Fibroblast of villous mesenchyme (primary cell): ENCODE results near the gene FKBP1A. TPM values are rescaled to one million over a fixed set of nuclear protein-coding genes. Genes with fewer than 3 reads are reported as not detected.

Source experiments
- DNase-seq: peaks from one replicate; pipeline ENCODE4 v3.0.0-alpha.2; 2010; ENCODE audit warnings: low read depth
- H3K4me3 ChIP-seq: 2 replicates; pipeline ENCODE4 v1.5.1; 2011; ENCODE audit warnings: low read depth, mild to moderate bottlenecking, low read length
- total RNA-seq: library from RNA; depleted of rRNA; stranded (reverse); fragments of >200 nt; gene quantifications from 2 replicates; pipeline ENCODE4 v1.2.3, GENCODE V29; 2012
- TF ChIP-seq, protein P1 (sequence below): IDR thresholded peaks from 2 replicates; pipeline ENCODE4 v1.5.1; 2012; ENCODE audit warnings: low read depth, mild to moderate bottlenecking, low read length; ENCODE audit not compliant: insufficient read depth

FKBP1A gene
- total RNA-seq, 1 donor = 172 TPM

DNA sequence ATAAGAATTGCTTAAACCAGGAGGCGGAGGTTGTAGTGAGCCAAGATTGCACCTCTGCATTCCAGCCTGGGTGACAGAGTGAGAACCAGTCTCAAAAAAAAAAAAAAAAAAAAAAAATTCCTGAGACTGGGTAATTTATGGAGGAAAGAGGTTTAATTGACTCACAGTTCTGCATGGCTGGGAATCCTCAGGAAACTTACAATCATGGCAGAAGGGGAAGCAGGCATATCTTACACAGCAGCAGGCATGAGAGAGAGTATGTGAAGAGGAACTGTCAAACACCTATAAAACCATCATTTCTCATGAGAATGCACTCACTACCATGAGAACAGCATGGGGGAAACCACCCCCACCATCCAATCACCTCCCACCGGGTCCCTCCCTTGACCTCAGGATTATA is 1.8 kb upstream of the FKBP1A start:
- TF ChIP-seq, protein P1, sequence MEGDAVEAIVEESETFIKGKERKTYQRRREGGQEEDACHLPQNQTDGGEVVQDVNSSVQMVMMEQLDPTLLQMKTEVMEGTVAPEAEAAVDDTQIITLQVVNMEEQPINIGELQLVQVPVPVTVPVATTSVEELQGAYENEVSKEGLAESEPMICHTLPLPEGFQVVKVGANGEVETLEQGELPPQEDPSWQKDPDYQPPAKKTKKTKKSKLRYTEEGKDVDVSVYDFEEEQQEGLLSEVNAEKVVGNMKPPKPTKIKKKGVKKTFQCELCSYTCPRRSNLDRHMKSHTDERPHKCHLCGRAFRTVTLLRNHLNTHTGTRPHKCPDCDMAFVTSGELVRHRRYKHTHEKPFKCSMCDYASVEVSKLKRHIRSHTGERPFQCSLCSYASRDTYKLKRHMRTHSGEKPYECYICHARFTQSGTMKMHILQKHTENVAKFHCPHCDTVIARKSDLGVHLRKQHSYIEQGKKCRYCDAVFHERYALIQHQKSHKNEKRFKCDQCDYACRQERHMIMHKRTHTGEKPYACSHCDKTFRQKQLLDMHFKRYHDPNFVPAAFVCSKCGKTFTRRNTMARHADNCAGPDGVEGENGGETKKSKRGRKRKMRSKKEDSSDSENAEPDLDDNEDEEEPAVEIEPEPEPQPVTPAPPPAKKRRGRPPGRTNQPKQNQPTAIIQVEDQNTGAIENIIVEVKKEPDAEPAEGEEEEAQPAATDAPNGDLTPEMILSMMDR = no peak
- DNase-seq = no peak

DNA sequence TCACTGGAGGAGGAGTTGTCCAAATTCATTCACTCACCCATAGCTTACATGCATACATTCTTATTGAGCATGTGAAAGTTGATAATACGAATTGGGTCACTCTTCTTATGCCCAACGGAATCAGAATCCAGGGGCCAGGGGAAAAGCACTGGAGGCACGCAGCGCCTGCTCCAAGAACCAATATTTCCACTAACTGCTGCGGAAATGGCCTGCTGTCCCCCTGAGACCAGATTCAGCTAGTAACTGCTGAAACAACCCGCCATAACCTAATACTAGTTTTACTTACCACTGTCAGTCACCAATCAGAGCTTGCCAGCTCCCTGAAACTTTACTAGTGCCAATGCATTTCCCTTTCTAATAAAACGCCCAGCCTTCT is 641 bp upstream of the FKBP1A start:
- H3K4me3 ChIP-seq = peak overlapping the region; percentile 87
- TF ChIP-seq, protein P1 = no peak
- no peak for DNase-seq

More for the DNA sequence above, 1.8 kb upstream of the FKBP1A start:
- H3K4me3 ChIP-seq = no peak overlapping the region

DNA sequence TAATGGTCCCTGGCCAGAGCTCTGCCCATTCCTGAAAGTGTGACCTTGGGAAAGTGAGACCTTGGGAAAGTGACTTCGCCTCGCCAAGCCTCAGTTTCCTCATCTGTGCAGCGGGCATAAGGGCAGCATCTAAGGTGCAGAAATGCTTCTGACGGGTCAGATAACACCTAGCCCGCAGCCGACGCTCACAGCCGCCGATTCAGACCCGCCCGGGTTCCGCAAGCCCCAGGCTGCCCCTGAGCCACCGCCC is 486 bp downstream of the FKBP1A start:
- DNase-seq = no peak
- TF ChIP-seq, protein P1 = no peak

DNA sequence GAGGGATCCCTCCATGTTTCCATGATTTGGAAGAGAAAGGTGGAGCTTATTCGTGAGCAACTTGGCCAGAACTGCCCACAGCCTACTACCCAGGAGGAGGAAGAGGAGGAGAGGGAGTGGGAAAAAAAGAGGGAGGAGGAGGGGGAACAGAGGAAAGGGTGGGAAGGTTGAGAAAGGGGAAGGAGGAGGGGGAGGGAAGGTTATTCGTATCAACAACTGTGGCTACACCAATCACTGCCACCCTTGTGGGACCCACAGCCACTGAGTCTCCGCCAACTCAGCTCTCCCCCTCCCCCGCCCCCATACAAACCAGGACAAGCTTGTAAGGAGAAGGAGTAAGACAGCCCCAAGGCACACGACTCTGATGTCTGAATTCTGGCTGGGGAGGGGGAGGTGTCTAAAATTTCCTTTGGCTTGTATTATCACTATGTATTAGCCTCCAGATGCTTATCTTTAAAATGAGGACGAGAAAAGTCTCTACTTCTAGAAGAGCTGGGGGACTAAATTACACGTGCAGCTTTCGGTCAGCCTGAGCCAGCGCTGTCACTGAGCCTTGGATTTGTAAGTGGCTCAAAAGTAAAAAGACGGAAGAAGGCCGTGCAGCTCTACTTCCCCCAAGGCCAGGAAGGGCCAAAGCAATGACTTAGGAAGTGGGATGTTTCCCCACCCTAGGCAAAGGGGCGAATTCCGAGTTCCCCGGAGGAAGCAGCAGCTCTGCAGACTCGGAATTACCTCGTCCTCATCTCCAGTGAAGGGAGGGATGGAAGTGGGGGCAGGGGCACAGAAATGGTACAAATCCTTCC is 1.0 kb downstream of the FKBP1A start:
- peak; percentile 83 for DNase-seq
- TF ChIP-seq, protein P1 = no peak
- H3K4me3 ChIP-seq = peak overlapping the region; percentile 87

More for the DNA sequence above, 486 bp downstream of the FKBP1A start:
- H3K4me3 ChIP-seq = peak overlapping the region; percentile 87

DNA sequence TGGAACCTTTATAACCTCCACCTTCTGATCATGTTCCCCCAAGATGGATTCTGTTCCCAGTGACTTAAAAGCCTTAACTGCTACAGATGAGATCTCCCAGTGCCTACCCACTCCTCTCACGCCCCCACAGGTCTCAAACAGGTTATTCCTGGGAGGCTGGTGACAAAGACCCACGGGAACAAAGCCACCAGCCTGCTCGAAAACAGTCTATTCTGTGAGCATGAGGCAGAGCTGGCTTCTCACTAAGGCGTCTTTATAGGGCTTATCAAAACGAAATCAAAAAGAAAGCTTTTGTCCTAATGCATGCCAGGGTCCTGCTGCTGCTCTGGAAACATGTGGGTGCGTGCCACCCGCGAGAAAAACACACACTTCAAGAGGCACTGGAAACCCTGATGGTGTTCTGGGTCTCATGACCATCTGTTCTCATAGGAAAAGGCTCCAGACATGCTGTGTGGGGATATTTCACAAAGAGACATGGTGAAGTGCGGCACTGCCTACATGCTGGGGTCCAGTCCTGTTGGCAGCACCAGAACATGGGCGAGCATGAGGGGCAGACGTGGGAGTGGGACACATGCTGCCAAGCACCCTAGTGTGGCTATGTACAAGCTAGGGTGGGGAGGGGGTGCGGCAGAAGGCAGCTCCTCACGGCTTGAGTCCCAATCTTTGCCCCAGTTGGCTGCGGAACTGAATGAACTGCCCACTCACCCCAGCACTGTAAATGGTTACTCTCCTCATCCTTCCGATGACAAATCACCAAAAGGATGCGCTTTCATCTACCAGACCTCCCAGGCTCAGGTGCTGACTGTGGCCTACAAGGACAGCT is 2.1 kb downstream of the FKBP1A start:
- peak overlapping the region; percentile 87 for H3K4me3 ChIP-seq
- TF ChIP-seq, protein P1 = no peak
- no peak for DNase-seq

DNA sequence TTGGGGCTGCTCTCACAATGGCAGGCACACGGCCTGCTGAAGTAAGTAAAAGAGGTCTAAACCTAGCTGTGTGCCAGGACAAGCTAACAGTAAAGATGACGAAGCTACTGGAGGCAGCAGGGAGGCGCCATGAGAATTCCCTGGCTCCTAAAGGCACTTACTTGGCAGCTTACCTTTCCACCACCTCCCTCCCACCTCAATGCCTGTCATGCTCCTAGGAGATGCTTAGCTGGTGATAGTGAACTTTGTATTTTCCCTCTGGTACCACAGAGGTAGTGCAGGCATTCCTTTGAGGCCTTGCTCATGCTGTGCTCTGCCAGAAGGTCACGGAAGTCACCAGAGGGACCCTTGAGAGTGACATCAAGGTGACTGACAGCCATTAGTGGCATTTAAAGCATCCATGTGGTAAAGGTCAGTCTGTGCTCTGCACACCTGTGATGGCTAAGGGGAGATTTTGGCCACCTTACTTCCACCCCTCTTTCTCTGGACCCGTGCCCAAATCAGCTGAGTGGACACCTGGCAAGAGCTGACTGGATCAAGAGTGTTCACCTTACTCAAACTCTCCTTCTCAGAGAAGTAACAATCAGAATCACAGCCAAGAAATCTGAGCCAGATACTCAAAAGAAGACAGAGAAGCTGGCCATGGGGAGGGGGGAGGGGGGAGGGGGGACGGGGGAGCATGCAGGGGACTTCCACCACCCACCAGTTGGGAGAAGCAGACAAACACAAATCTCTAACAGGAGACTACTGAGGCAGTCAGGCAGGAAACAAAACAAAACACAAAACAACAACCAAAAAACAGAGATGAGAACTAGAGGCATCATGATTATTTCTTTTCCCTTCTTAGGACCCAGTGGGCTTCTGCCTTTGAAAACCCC is 2.9 kb downstream of the FKBP1A start:
- no peak overlapping the region for H3K4me3 ChIP-seq
- no peak for DNase-seq
- TF ChIP-seq, protein P1 = no peak
